Measurements from ENCODE around the gene SLC13A5.

SLC13A5 gene

GRCh38 chr17:6636616-6637457 lies 76.3 kb downstream of the SLC13A5 start:
- DNase-seq: no peak

- no peak for DNase-seq
Measured at GRCh38 chr17:6636105-6636504, 77.1 kb downstream of the SLC13A5 start.

Measured in NCI-H187 treated with DMSO at 0.1 percent for 48 hours (cell line).